Measurements from ENCODE around the gene AQP12A. TPM values are rescaled to one million over a fixed set of nuclear protein-coding genes. Genes with fewer than 3 reads are reported as not detected.

The AQP12A gene
- total RNA-seq, 2 donors from 2014 or later, result not detected

DNA sequence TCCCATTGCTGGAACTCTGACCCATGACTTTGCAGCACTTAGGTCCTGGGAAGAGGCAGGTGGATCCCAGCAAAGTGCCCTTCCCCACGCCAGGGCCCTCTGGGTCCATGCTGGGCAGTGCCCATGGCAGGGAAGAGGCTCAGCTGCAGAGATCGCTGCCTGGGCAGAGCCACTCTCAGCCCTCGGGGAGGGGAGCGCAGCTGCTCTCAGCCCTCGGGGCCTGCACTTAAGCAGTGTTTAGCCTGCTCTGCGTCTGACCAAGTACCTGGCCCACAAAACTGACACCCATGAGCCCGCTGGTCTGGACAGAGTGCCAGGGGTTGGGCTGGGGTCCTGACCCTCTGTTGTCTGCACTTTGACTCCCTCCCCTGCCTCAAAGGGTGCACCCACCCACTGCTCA is 46.3 kb downstream of the AQP12A start:
- H3K4me1 ChIP-seq (ENCODE audit: control insufficient read depth in 1 of 2, low read depth in 2 of 2), result no peaks in the 10 kb centered on the region
- H3K9me3 ChIP-seq, result no peaks in the 10 kb centered on the region
- H3K36me3 ChIP-seq, result no peaks in the 10 kb centered on the region
- no peak overlapping the region for H3K4me3 ChIP-seq
- H3K27me3 ChIP-seq (replicated peaks; ENCODE audit: insufficient read depth), result no peaks in the 10 kb centered on the region
- no peak for TF ChIP-seq CTCF (IDR thresholded peaks at IDR 0.05)
- no peak overlapping the region for H3K27ac ChIP-seq
- ATAC-seq (ENCODE audit: insufficient number of reproducible peaks, low FRiP score, low read depth) (no peak), DNase-seq (ENCODE audit: low spot score) (no peak)

- H3K4me3 ChIP-seq, result no peak overlapping the region
- no peak overlapping the region for H3K27ac ChIP-seq
- DNase-seq (ENCODE audit: low spot score) (no peak), ATAC-seq (ENCODE audit: insufficient number of reproducible peaks, low FRiP score, low read depth) (no peak)
- no peaks in the 10 kb centered on the region for H3K4me1 ChIP-seq (ENCODE audit: control insufficient read depth in 1 of 2, low read depth in 2 of 2)
- no peaks in the 10 kb centered on the region for H3K27me3 ChIP-seq (replicated peaks; ENCODE audit: insufficient read depth)
- TF ChIP-seq CTCF (IDR thresholded peaks at IDR 0.05), result no peak
- no peaks in the 10 kb centered on the region for H3K36me3 ChIP-seq
- H3K9me3 ChIP-seq, result no peaks in the 10 kb centered on the region
Measured at GRCh38 chr2:240739797-240740196, 48.1 kb downstream of the AQP12A start.

DNA sequence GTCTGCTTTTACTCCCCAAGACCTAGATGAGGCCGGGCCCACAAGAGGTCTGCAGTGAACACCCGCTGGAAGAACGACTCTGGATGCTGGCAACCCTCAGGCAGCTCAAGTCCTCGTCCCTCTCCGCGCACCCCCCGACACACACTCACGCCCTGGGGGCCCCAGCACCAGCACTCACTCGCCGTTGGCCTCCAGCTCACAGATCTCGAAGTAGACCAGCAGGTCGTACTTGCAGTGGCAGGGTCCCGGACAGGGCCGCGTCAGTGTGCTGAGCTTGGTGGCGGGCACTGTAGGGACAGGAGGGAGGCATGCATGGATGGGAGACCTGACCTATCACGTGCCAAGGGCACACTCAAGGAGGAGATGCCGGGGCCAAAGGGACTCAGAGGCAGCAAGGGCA is 49.4 kb downstream of the AQP12A start:
- H3K27ac ChIP-seq, result no peak overlapping the region
- DNase-seq (ENCODE audit: low spot score), result no peak
- no peak for TF ChIP-seq CTCF (IDR thresholded peaks at IDR 0.05)
- no peak for ATAC-seq (ENCODE audit: insufficient number of reproducible peaks, low FRiP score, low read depth)
- H3K27me3 ChIP-seq (replicated peaks; ENCODE audit: insufficient read depth), result no peaks in the 10 kb centered on the region
- no peaks in the 10 kb centered on the region for H3K36me3 ChIP-seq
- H3K9me3 ChIP-seq, result no peaks in the 10 kb centered on the region
- no peaks in the 10 kb centered on the region for H3K4me1 ChIP-seq (ENCODE audit: control insufficient read depth in 1 of 2, low read depth in 2 of 2)
- H3K4me3 ChIP-seq, result no peak overlapping the region

GRCh38 chr2:240742602-240743095 is 51.0 kb downstream of the AQP12A start:
- TF ChIP-seq CTCF (IDR thresholded peaks at IDR 0.05), result no peak
- H3K9me3 ChIP-seq, result no peaks in the 10 kb centered on the region
- no peaks in the 10 kb centered on the region for H3K4me1 ChIP-seq (ENCODE audit: control insufficient read depth in 1 of 2, low read depth in 2 of 2)
- ATAC-seq (ENCODE audit: insufficient number of reproducible peaks, low FRiP score, low read depth) (no peak), DNase-seq (ENCODE audit: low spot score) (no peak)
- H3K27me3 ChIP-seq (replicated peaks; ENCODE audit: insufficient read depth), result no peaks in the 10 kb centered on the region
- H3K36me3 ChIP-seq, result no peaks in the 10 kb centered on the region
- no peak overlapping the region for H3K27ac ChIP-seq
- no peak overlapping the region for H3K4me3 ChIP-seq

GRCh38 chr2:240745456-240745855 is 53.8 kb downstream of the AQP12A start:
- Histone ChIP-seq H3K27me3 (replicated peaks; ENCODE audit: insufficient read depth) (no peaks in the 10 kb centered on the region), H3K36me3 (no peaks in the 10 kb centered on the region), H3K4me3 (no peak overlapping the region), H3K27ac (no peak overlapping the region), H3K9me3 (no peaks in the 10 kb centered on the region), H3K4me1 (ENCODE audit: control insufficient read depth in 1 of 2, low read depth in 2 of 2) (no peaks in the 10 kb centered on the region)
- ATAC-seq (ENCODE audit: insufficient number of reproducible peaks, low FRiP score, low read depth) (no peak), DNase-seq (ENCODE audit: low spot score) (no peak)
- TF ChIP-seq CTCF (IDR thresholded peaks at IDR 0.05), result no peak

Measured in thoracic aorta (tissue), 2 donors.